Type B pancreatic cell (in vitro differentiated cells): ENCODE data around the gene DGKG. TPM values are rescaled to one million over a fixed set of nuclear protein-coding genes. Genes with fewer than 3 reads are reported as not detected.

Source experiments
- DNase-seq: peaks from one replicate; pipeline ENCODE4 v3.0.0; 2021; ENCODE audit warnings: mixed read lengths; ENCODE audit not compliant: unreplicated experiment; ENCODE audit errors: extremely low spot score
- H3K27ac Mint-ChIP-seq: 2 replicates; pipeline ENCODE4 v1.8.0; 2021; ENCODE audit warnings: mild to moderate bottlenecking, mixed read lengths
- H3K27me3 Mint-ChIP-seq: 2 replicates; pipeline ENCODE4 v1.8.0; 2021; ENCODE audit warnings: mixed read lengths
- H3K36me3 Mint-ChIP-seq: 2 replicates; pipeline ENCODE4 v1.8.0; 2021; ENCODE audit warnings: mixed read lengths
- H3K4me1 Mint-ChIP-seq: one replicate; pipeline ENCODE4 v1.8.0; 2021; ENCODE audit warnings: mixed read lengths; ENCODE audit not compliant: unreplicated experiment
- H3K4me3 Mint-ChIP-seq: 2 replicates; pipeline ENCODE4 v1.8.0; 2021; ENCODE audit warnings: mild to moderate bottlenecking, mixed read lengths
- H3K9me3 Mint-ChIP-seq: 2 replicates; pipeline ENCODE4 v1.8.0; 2021; ENCODE audit warnings: mixed read lengths
- CTCF ChIP-seq: fragments of 200-600 bp; sonication (generic); conservative IDR thresholded peaks from 2 replicates; pipeline ENCODE4 v1.5.0; 2021; ENCODE audit warnings: antibody characterized with exemption, mild to moderate bottlenecking
- total RNA-seq: library from RNA; stranded (reverse); gene quantifications from 2 replicates; pipeline ENCODE4 v1.2.1, GENCODE V29; 2021; ENCODE audit warnings: low replicate concordance

Gene DGKG
- total RNA-seq, 1 donor from 2014 or later, result 11.6 TPM

GRCh38 chr3:186172353-186172752, 189.7 kb downstream of the DGKG start:
- Mint-ChIP-seq H3K36me3 (peaks cover 4% of the 10 kb centered on the region), H3K9me3 (no peaks in the 10 kb centered on the region), H3K27ac (peak overlapping the region; percentile 73), H3K4me3 (no peak overlapping the region), H3K4me1 (no peaks in the 10 kb centered on the region), H3K27me3 (peaks cover 10% of the 10 kb centered on the region)
- peak; percentile 34 for DNase-seq
- no peak for TF ChIP-seq CTCF

- no peak for DNase-seq
- H3K27me3 Mint-ChIP-seq, result peaks cover 14% of the 10 kb centered on the region
- no peak overlapping the region for H3K27ac Mint-ChIP-seq
- H3K9me3 Mint-ChIP-seq, result no peaks in the 10 kb centered on the region
- H3K36me3 Mint-ChIP-seq, result peaks cover 4% of the 10 kb centered on the region
- TF ChIP-seq CTCF, result no peak
- H3K4me1 Mint-ChIP-seq, result no peaks in the 10 kb centered on the region
- no peak overlapping the region for H3K4me3 Mint-ChIP-seq
Observed at GRCh38 chr3:186171521-186171920, 190.5 kb downstream of the DGKG start.

GRCh38 chr3:186170516-186170915, 191.5 kb downstream of the DGKG start:
- no peak for DNase-seq
- Mint-ChIP-seq H3K27ac (no peak overlapping the region), H3K27me3 (peaks cover 20% of the 10 kb centered on the region), H3K4me1 (no peaks in the 10 kb centered on the region), H3K36me3 (peaks cover 4% of the 10 kb centered on the region), H3K4me3 (no peak overlapping the region), H3K9me3 (no peaks in the 10 kb centered on the region)
- no peak for TF ChIP-seq CTCF

- Mint-ChIP-seq H3K27ac (no peak overlapping the region), H3K36me3 (peaks cover 4% of the 10 kb centered on the region), H3K9me3 (no peaks in the 10 kb centered on the region), H3K4me3 (no peak overlapping the region), H3K4me1 (no peaks in the 10 kb centered on the region), H3K27me3 (peaks cover 20% of the 10 kb centered on the region)
- TF ChIP-seq CTCF, result no peak
- peak; percentile 11 for DNase-seq
Observed at GRCh38 chr3:186169379-186169778, 192.7 kb downstream of the DGKG start.

- no peak for DNase-seq
- Mint-ChIP-seq H3K4me3 (no peak overlapping the region), H3K27me3 (peaks cover 23% of the 10 kb centered on the region), H3K4me1 (no peaks in the 10 kb centered on the region), H3K27ac (no peak overlapping the region), H3K36me3 (peaks cover 4% of the 10 kb centered on the region), H3K9me3 (no peaks in the 10 kb centered on the region)
- no peak for TF ChIP-seq CTCF
Observed at GRCh38 chr3:186168976-186169375, 193.1 kb downstream of the DGKG start.
